K562 (cell line): Measurements from ENCODE around the gene PPFIA3. TPM values are rescaled to one million over a fixed set of nuclear protein-coding genes. Genes with fewer than 3 reads are reported as not detected.

Experiments
- E2F6 ChIP-seq, 2 experiments: IDR thresholded peaks; 2 replicates each; pipeline ENCODE4 v1.6.1; 2011; ENCODE audit warnings: borderline replicate concordance in 1 of 2, control low read depth in 1 of 2, low read depth in 1 of 2, low read length in 1 of 2, mild to moderate bottlenecking in 1 of 2, mixed read lengths in 1 of 2, moderate library complexity in 1 of 2; ENCODE audit not compliant: insufficient read depth in 1 of 2, insufficient read length in 1 of 2, poor library complexity in 1 of 2, severe bottlenecking in 1 of 2; ENCODE audit errors: extremely low read depth in 1 of 2
- HMGXB4 ChIP-seq: sonication (generic); formaldehyde crosslinking; IDR thresholded peaks from 2 replicates; pipeline ENCODE4 v1.8.1; 2023; ENCODE audit warnings: mild to moderate bottlenecking, missing genetic modification reagents
- HNRNPL ChIP-seq: fragments of 200-400 bp; formaldehyde crosslinking; IDR thresholded peaks from 2 replicates; pipeline ENCODE4 v1.6.1; 2017; ENCODE audit warnings: low read depth, mild to moderate bottlenecking, low read length
- KLF16 ChIP-seq: IDR thresholded peaks from 2 replicates; pipeline ENCODE4 v1.6.1; 2016; ENCODE audit warnings: antibody characterized with exemption
- MECOM ChIP-seq: fragments of 250-450 bp; sonication (Bioruptor Pico); IDR thresholded peaks from 2 replicates; pipeline ENCODE4 v1.8.0; 2022; ENCODE audit warnings: inconsistent platforms
- PHF8 ChIP-seq: fragments of 200-600 bp; sonication (generic); IDR thresholded peaks from 2 replicates; pipeline ENCODE4 v1.6.1; 2012; ENCODE audit warnings: mixed run types, mild to moderate bottlenecking, inconsistent platforms, low read length, moderate library complexity, borderline replicate concordance
- POLR2A ChIP-seq: fragments of 450-650 bp; conservative IDR thresholded peaks from 2 replicates; pipeline ENCODE4 v1.6.1; 2016
- POLR2G ChIP-seq: fragments of 200-400 bp; formaldehyde crosslinking; IDR thresholded peaks from 2 replicates; pipeline ENCODE4 v1.6.1; 2017; ENCODE audit warnings: low read depth, mild to moderate bottlenecking, antibody characterized with exemption, low read length, moderate library complexity
- RHOXF2B ChIP-seq: fragments of 250-450 bp; sonication (Bioruptor Pico); conservative IDR thresholded peaks from 2 replicates; pipeline ENCODE4 v1.5.1; 2021
- RNF2 ChIP-seq: sonication (generic); IDR thresholded peaks from 2 replicates; pipeline ENCODE4 v1.6.1; 2016
- SIN3B ChIP-seq: fragments of 450-650 bp; IDR thresholded peaks from 2 replicates; pipeline ENCODE4 v1.6.1; 2017; ENCODE audit warnings: low read depth, mild to moderate bottlenecking, moderate library complexity
- TAF1 ChIP-seq: IDR thresholded peaks from 2 replicates; pipeline ENCODE4 v1.6.1; 2011; ENCODE audit warnings: mild to moderate bottlenecking, low read length, moderate library complexity; ENCODE audit not compliant: insufficient read depth, control insufficient read depth, severe bottlenecking; ENCODE audit errors: extremely low read depth
- THRAP3 ChIP-seq: fragments of 450-650 bp; IDR thresholded peaks from 2 replicates; pipeline ENCODE4 v1.6.1; 2016; ENCODE audit warnings: mild to moderate bottlenecking, inconsistent platforms, borderline replicate concordance
- U2AF1 ChIP-seq: fragments of 200-400 bp; formaldehyde crosslinking; optimal IDR thresholded peaks from 2 replicates; pipeline ENCODE3; 2017; ENCODE audit warnings: mild to moderate bottlenecking, low read depth, low read length, moderate library complexity
- ZKSCAN3 ChIP-seq: fragments of 250-450 bp; sonication (Bioruptor Pico); IDR thresholded peaks from 2 replicates; pipeline ENCODE4 v1.4.0; 2020
- polyA plus RNA-seq, 8 experiments: library from polyadenylated mRNA; depleted of rRNA in 4 of 8; stranded (reverse) in 5 of 8; unstranded in 3 of 8; fragments of >200 nt; fragmentation: Nextera tagmentation in 2 of 8; fragmentation: Illumina TruSeq in 1 of 8; extraction: Ambion mirVana in 2 of 8; extraction: Trizol in 1 of 8; gene quantifications; 2 replicates each; pipeline versions ENCODE4 v1.2.1 to v1.2.3, GENCODE V29; 2011 to 2014; ENCODE audit warnings: inconsistent platforms in 1 of 8, missing spikeins in 1 of 8
- total RNA-seq, 7 experiments: library from RNA; depleted of rRNA in 6 of 7; stranded (reverse); fragments of >200 nt in 6 of 7; fragmentation: Illumina TruSeq in 2 of 7; extraction: Trizol in 2 of 7; gene quantifications; 2 replicates each; pipeline versions ENCODE4 v1.2.1 to v1.2.3, GENCODE V29; 2011 to 2021; ENCODE audit warnings: low replicate concordance in 1 of 7
- TF ChIP-seq, protein P1 (sequence below): sonication (generic); formaldehyde crosslinking; IDR thresholded peaks from 2 replicates; pipeline ENCODE4 v1.8.0; 2022; ENCODE audit warnings: mild to moderate bottlenecking, missing genetic modification reagents
- TF ChIP-seq, protein P2 (sequence below): fragments of 250-450 bp; sonication (Bioruptor Pico); IDR thresholded peaks from 2 replicates; pipeline ENCODE4 v1.6.1; 2021; ENCODE audit warnings: mild to moderate bottlenecking
- TF ChIP-seq, protein P3 (sequence below): fragments of 450-650 bp; formaldehyde crosslinking; IDR thresholded peaks from 2 replicates; pipeline ENCODE4 v1.4.0; 2020; ENCODE audit warnings: mild to moderate bottlenecking, moderate library complexity

PPFIA3 gene
- total and polyA plus RNA-seq, 9 of the 15 experiments (the other 6 are each of a cell fraction or from before 2014, with no cell fraction given): 0.10 to 53.0 (median 17.6) TPM

GRCh38 chr19:49157445-49158224 lies 38.3 kb downstream of the PPFIA3 start, which contains the start of gene TRPM4 (continued):
- TF ChIP-seq HNRNPL (no peak), HMGXB4 (CRISPR knock-in tag) (0 out of 2 replicates have a peak, but pooled peaks have one; percentile 23), POLR2G (peak; percentile 98), PHF8 (peak; percentile 93; the same call in 1 of the 2 replicates), MECOM (CRISPR knock-in tag) (no peak), ZKSCAN3 (CRISPR knock-in tag) (no peak), U2AF1 (no peak), KLF16 (peak; percentile 97), POLR2A (peak; percentile 96), RHOXF2B (CRISPR knock-in tag) (no peak), RNF2 (no peak; the same call in 1 of the 2 replicates), E2F6 (IDR thresholded peaks at IDR 0.05; ENCODE audit: borderline replicate concordance in 1 of 2, extremely low read depth in 1 of 2, insufficient read depth in 1 of 2, insufficient read length in 1 of 2, low read depth in 1 of 2, low read length in 1 of 2, poor library complexity in 1 of 2, severe bottlenecking in 1 of 2) (peak in 1 of 2 experiments; percentile 85), TAF1 (peak; percentile 86), THRAP3 (no peak), SIN3B (peak; percentile 24; the same call in 1 of the 2 replicates)
- TF ChIP-seq, protein P1, sequence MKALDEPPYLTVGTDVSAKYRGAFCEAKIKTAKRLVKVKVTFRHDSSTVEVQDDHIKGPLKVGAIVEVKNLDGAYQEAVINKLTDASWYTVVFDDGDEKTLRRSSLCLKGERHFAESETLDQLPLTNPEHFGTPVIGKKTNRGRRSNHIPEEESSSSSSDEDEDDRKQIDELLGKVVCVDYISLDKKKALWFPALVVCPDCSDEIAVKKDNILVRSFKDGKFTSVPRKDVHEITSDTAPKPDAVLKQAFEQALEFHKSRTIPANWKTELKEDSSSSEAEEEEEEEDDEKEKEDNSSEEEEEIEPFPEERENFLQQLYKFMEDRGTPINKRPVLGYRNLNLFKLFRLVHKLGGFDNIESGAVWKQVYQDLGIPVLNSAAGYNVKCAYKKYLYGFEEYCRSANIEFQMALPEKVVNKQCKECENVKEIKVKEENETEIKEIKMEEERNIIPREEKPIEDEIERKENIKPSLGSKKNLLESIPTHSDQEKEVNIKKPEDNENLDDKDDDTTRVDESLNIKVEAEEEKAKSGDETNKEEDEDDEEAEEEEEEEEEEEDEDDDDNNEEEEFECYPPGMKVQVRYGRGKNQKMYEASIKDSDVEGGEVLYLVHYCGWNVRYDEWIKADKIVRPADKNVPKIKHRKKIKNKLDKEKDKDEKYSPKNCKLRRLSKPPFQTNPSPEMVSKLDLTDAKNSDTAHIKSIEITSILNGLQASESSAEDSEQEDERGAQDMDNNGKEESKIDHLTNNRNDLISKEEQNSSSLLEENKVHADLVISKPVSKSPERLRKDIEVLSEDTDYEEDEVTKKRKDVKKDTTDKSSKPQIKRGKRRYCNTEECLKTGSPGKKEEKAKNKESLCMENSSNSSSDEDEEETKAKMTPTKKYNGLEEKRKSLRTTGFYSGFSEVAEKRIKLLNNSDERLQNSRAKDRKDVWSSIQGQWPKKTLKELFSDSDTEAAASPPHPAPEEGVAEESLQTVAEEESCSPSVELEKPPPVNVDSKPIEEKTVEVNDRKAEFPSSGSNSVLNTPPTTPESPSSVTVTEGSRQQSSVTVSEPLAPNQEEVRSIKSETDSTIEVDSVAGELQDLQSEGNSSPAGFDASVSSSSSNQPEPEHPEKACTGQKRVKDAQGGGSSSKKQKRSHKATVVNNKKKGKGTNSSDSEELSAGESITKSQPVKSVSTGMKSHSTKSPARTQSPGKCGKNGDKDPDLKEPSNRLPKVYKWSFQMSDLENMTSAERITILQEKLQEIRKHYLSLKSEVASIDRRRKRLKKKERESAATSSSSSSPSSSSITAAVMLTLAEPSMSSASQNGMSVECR: no peak
- TF ChIP-seq, protein P2, sequence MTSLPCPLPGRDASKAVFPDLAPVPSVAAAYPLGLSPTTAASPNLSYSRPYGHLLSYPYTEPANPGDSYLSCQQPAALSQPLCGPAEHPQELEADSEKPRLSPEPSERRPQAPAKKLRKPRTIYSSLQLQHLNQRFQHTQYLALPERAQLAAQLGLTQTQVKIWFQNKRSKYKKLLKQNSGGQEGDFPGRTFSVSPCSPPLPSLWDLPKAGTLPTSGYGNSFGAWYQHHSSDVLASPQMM (CRISPR knock-in tag): no peak
- TF ChIP-seq, protein P3, sequence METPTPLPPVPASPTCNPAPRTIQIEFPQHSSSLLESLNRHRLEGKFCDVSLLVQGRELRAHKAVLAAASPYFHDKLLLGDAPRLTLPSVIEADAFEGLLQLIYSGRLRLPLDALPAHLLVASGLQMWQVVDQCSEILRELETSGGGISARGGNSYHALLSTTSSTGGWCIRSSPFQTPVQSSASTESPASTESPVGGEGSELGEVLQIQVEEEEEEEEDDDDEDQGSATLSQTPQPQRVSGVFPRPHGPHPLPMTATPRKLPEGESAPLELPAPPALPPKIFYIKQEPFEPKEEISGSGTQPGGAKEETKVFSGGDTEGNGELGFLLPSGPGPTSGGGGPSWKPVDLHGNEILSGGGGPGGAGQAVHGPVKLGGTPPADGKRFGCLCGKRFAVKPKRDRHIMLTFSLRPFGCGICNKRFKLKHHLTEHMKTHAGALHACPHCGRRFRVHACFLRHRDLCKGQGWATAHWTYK (CRISPR knock-in tag): 0 out of 2 replicates have a peak, but pooled peaks have one; percentile 73
